Measurements from ENCODE around the gene ADAR.

The ADAR gene

DNA sequence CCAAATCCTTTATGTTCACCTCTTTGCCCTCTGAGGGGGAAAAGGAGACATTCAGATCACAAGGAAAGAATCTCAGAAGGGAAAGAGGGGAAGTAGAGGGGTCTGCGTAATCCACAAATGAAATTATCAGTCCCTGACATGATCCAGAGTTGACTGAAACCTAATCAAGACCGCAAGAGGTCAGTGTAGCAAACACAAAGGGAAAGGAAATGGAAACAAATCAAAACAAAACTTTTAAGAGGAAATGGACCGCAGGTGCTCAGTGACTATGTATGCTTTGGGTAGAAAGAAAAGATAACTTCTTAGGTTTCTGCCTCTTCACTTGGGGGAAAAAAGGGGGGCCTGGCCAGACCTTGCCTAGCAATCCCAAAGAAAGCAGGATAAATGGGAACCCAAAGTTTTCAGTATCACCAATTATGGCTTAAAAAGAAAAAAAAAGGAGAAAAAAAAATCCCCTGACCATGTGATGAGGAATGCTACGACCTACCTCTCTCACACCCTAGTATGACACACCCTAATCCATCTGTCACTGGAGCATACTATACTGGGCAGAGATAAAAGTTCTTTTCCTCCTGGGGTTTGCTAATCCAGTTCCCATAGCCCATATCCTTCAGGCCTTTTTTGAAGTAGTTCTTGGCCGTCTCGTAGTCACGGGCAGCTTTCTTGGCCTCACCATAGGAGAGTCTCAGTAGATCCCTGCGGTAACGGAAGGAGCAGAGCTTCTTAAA lies 23.6 kb downstream of the ADAR start:
- DNase-seq (ENCODE audit: low spot score) = no peak

DNA sequence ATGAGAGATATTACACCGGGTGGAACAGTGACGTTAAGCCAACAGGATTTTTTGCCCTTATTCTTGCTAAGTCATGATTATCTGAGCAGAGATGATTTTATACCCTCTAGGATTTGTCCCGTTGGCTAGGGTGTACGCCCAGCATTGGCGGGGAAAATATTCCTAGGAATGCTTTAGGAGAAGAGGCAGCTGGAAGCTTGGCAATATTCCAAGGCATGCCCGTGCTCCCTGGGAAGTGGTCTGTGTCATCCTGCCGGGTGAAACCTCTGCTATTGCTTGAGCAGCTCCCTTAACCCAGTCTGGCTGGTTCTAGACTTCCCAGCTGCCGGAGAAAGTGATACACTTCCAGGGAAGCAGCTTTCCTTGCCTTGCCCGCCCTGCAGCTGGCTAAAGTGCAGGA lies 24.2 kb downstream of the ADAR start:
- no peak for DNase-seq (ENCODE audit: low spot score)

DNA sequence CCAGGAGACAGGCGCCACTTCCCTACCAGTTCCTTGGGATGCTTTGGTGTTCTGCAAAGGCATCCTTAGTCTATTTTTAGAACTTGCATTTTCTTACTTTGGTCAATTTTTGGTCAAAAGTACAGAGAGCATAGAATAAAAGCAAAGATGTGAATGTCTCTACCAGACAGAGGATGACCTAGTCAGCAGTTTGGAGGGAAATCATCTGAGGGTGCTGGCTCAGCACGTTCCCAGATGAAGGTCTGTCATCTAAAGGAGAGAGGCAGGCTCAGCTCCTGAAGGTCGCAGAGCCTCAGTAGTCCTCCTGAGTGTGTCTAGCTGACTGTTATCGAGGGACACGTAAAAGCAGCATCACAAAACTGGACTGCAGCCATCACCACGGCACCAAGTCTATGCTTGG lies 25.1 kb downstream of the ADAR start:
- DNase-seq (ENCODE audit: low spot score) = no peak

DNA sequence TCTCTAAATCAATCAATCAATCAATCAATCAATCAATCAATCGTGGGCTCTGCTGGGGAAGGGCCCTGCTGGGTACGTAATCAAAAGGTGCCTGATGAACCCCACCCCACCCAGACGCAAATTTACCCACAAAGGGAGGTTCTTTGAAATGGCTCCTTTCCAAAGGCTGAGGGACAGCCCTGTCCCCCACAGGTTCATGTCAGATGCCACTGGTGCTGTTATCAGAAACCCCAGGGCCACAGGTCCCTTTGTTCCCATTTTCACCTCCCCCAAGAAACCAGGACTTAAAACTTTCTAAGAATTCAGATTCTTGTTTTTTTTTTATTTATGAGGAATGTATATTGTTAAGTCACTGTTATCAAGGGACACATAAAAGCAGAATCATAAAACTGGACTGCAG lies 26.2 kb downstream of the ADAR start:
- DNase-seq (ENCODE audit: low spot score) = no peak

DNA sequence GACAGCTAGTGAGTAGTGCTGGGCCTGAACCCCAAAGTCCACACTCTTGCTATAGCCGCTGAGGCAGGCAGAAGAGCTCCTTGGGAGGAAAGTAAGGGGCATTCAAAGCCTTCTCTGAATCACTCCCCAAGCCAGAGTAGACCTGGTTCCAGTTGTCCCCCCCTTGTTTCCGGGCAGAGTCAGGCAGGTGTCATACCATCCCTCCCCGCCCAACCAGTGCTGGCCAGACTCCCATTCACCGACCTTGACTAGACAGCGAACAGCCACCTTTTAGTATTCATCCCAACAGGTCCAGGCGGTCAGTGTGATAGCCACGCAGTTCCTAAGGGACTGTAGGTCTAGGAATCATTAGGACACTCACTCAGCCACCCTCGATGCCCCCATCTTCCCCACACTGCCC lies 28.6 kb downstream of the ADAR start:
- DNase-seq (ENCODE audit: low spot score) = no peak

DNA sequence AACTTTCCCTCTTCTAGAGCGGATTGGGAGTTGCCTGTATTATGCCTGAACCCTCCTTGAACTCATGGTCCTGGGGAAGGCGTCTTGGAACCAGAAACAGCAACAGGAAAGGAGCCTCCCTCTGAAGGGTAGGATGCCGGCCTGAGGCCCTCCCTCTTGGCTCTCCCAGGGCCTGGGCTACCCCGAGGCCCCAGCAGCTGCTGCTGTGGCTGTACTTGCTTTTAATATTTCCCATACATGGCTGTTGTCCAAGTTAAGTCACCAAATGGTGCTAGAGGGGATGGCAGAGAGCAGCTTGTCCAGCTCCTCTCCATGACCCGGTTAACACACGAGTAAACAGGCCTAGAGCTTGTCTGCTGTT lies 29.9 kb downstream of the ADAR start:
- no peak for DNase-seq (ENCODE audit: low spot score)

DNA sequence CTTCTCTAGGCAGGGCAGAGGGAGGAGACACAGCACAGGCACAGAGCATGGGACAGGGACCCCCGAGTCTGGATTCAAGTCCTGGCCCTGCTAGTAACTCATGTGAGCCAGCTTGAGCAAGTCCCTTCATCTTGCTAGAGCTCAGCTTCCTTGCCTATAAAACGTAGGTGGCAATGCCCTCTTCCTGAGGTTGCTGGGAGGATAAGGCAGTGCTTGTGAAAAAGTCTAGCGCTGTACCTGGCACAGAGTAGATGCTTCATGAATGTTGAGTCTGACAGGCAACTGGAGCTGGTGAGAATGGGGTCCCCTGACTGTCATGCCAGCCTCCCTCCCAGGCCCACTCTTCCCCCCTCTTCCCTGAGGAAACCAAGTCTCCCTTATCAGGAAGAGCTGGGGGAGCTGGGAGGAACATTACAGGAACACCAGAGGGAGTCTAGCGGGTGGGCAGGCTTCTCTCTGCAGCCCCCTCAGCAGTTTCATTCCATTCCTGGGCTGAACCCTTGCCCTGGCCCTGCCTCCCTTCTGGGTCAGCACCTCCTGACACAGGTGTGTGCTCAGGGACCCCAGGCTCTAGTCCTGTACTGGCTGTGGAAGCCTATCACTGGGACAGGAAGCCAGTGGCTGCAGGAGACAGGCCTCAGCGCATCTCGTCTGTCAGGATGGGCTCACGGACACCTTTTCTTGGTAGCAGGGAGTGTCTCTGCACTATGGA lies 30.5 kb downstream of the ADAR start:
- no peak for DNase-seq (ENCODE audit: low spot score)

DNA sequence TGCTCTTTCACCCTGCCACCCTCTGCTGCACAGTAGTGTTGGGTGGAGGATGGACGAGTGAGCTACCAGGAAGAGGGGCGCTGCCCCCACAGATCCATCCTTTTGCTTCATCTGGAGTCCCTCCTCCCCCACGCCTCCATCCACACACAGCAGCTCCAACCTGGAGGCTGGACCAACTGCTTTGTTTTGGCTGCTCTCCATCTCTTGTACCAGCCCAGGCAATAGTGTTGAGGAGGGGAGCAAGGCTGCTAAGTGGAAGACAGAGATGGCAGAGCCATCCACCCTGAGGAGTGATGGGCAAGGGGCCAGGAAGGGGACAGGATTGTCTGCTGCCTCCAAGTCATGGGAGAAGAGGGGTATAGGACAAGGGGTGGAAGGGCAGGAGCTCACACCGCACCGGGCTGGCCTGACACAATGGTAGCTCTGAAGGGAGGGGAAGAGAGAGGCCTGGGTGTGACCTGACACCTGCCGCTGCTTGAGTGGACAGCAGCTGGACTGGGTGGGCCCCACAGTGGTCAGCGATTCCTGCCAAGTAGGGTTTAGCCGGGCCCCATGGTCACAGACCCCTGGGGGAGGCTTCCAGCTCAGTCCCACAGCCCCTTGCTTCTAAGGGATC lies 31.9 kb downstream of the ADAR start:
- DNase-seq (ENCODE audit: low spot score) = no peak

DNA sequence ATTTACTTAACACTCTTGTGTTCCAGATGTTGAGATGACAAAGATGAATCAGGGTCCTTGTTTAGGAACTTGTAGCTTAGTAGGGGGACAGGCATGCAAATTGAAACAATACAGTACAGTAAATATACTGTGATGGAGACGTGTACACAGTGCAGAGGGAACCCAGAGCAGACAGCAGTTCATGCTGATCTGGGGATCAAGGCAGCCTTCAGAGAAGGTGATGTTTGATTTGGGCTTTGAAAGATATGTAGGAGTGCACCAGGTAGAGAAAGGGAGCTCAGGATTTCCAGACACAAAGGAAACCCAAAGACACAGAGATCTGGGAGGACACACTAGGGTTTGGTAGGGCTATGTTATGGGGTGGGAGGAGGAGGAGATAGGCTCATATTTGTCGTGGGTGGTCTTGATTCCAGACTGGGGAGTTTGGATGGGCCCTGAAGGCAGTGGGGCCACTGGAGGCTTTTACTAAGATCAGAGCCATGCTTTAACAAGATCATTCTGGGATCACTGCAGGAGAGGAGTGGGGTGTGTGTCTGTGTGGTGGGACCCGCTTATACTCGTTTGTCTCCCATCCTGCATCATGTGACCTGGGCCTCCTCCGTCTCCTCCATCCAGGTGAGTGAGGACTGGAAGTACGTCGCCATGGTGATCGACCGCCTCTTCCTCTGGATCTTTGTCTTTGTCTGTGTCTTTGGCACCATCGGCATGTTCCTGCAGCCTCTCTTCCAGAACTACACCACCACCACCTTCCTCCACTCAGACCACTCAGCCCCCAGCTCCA lies 32.6 kb downstream of the ADAR start:
- no peak for DNase-seq (ENCODE audit: low spot score)

DNA sequence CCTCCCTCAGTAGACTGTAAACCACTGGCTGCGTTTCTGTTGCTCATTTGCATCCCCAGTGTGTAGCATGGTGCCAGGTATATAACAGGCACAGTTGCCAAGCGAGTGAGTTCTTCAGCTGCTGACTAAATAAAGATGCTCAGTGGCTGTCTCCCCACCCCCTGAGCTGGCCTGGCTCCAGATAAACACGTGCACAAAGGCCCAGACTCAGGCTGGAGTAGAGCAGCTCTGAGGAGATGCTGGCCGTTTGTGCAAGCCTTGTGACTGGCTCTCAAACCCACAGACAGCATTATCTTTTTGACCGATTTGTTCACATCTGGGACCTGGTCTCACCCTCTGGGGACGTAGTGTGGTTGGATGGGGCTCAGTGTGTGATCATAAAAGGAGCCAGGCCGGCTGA lies 33.3 kb downstream of the ADAR start:
- DNase-seq (ENCODE audit: low spot score) = no peak

DNA sequence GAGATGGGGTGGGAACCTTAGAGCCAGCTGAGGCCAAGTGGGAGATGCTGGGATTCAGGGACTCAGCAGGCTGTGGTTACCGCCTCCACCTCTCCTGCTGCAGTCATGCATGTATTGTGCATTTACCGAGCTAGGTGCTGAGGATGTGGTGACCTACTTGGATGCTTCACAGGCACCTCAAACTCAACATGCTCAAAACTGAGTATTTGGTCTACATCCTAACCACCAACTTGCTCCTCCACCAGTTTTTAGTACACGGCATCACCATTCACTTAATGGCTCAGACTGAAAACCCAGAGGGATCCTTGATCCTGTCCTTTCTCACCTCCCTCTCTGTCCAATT lies 34.8 kb downstream of the ADAR start:
- no peak for DNase-seq (ENCODE audit: low spot score)

DNA sequence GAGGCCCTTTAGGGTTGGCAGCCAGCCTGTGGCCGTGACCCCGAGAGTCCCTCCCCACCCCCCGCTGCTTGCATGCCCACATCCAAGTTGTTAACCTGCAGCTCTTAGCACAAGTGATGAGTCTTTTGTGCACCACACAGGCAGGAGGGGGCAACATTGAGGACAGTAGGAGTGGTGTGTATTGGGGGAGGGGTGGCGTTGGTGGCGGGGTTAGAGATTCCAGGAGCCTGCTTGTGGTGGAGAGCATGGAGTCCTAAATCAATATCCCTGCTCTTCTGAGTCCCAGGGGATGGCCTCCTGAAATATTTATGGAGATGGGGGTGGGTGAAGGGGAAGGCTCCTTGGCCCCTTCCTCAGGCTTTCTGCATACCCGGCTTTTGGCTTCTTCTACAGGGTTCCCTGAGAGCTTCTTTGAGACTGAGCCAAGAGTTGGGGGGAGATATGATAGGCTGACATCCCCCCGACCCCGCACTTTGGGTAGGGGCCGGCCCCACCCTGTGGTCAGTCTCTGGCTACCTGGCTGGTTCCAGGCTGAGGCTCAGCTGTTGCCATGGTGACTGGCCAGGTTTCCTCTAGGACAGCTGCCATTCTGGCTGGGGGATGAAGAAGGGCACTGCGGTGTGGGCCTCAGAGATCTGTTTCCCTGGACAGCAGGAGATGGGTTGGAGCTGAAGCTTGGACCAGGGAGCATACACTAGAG lies 35.4 kb downstream of the ADAR start:
- DNase-seq (ENCODE audit: low spot score) = no peak

DNA sequence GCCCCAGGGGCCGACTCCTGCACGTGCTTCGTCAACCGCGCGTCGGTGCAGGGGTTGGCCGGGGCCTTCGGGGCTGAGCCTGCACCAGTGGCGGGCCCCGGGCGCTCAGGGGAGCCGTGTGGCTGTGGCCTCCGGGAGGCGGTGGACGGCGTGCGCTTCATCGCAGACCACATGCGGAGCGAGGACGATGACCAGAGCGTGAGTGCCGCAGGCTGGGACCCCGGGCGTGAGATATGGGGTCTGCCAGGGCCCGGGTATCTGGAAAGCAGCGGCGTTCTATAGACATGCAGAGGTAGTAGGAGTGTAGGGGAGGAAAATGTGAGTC lies 36.1 kb downstream of the ADAR start:
- DNase-seq (ENCODE audit: low spot score) = no peak

DNA sequence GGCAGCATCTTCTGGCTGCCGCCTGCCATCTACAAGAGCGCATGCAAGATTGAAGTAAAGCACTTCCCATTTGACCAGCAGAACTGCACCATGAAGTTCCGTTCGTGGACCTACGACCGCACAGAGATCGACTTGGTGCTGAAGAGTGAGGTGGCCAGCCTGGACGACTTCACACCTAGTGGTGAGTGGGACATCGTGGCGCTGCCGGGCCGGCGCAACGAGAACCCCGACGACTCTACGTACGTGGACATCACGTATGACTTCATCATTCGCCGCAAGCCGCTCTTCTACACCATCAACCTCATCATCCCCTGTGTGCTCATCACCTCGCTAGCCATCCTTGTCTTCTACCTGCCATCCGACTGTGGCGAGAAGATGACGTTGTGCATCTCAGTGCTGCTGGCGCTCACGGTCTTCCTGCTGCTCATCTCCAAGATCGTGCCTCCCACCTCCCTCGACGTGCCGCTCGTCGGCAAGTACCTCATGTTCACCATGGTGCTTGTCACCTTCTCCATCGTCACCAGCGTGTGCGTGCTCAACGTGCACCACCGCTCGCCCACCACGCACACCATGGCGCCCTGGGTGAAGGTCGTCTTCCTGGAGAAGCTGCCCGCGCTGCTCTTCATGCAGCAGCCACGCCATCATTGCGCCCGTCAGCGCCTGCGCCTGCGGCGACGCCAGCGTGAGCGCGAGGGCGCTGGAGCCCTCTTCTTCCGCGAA lies 36.6 kb downstream of the ADAR start:
- DNase-seq (ENCODE audit: low spot score) = no peak

DNA sequence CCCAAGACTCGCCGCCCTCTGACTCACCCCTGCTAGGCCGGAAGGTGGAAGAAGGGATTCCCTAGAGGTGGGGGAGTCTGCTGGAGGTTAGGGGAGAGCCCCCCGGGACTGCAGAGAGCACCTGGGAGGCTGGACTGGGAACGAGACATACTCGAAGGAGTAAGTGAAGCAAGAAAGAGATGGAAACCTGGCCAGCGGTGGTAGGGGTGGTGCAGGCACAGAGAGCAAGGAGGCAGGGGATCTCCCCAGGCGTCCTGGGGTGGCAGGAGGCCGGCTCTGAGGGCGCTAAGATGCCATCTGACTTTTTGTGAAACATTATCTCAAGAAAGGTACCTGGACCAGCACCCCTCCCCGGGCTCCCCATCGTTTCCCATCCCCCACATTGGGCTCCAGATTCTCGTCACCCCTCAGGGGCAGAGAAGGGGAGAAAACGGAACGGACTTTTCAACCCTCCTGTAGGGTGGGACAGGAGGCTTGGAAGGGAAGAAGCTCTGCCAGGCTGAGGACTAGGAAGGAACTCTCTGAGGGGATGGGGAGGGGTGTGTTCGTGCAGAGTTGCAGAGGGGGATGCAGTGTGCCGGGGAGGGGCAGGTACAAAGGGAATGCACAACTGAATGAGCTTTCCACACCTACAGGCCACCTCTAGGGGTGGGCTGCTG lies 39.7 kb downstream of the ADAR start:
- DNase-seq (ENCODE audit: low spot score) = peak; percentile 58

DNA sequence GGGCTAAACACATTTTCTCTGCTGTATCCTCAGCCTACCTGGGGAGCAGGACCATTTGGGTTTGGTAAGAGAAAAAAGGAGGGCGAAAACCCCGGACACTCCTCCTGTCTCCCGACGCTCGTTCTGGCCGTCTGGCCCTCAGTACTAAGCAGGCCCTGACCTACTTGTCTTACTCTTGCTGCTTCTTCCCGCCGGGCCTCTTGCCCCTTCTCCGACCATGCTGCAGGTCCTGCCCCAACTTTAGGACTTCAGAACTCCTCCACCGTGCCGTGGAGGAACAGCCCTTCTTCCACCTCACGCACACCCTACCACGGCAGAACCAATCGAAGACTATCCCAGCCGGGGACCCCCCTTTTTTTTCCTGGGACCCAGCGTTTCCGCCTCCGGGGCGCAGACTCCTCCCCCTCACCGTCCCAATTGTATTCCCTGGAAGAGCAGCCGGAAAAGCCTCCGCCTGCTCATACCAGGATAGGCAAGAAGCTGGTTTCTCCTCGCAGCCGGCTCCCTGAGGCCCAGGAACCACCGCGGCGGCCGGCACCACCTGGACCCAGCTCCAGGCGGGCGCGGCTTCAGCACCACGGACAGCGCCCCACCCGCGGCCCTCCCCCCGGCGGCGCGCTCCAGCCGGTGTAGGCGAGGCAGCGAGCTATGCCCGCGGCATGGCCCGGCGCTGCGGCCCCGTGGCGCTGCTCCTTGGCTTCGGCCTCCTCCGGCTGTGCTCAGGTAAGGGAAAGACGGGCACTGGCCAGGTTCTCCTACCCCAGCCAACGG lies 40.4 kb downstream of the ADAR start, which contains the start of gene CHRNB2:
Gene CHRNB2, plus strand, starts transcription at position 393 of the 771 bp plus-strand sequence. Its CDS starts 267 bp downstream, at position 660.
- peak; percentile 96 for DNase-seq (ENCODE audit: low spot score)

DNA sequence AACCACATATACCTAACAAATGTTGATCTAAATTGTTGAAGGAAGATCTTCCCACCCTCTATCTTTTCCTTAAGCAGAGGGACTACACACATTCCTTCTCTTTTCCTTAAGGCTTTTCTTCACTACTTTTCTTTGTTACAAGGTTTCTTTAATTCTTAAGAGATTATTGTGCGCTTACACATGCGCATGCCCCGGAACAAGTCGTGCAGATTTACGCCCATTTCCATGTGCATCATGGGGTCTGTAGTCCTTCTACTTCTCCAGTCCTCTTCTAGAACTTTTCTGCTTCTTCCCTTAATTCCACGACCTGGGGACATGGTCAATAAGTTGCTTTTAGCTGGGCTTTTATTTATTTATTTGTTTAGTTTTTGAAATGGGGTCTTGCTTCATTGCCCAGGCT lies 42.1 kb downstream of the ADAR start:
- no peak for DNase-seq (ENCODE audit: low spot score)

DNA sequence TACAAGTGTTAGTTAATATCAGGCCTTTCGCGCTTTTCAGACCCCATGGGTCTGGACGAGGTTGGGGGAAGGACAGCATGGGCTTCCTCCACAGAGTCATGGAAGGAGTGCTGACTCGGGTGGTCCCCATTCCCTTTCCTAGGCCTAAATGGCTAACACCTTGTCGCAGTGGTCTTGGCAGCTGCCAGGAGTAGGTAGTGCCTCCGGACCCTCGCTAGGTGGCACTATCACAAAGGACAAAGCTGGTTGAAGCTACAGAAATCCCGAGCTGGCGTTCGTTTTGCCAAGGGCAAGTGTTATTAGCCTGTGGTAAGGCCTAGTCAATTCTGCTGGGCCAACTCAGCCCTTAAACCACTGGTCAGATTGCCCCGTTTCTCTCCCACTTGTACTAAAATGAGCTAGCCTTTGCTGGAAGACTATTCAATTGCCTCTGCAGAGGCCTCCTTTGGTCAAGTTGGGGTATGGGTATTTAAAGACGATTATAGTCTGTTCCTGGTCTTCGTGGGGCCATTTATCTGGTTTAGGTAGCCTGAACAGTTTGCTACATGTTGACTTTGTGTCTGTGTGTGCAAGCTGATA lies 48.4 kb downstream of the ADAR start:
- DNase-seq (ENCODE audit: low spot score) = peak; percentile 88

DNA sequence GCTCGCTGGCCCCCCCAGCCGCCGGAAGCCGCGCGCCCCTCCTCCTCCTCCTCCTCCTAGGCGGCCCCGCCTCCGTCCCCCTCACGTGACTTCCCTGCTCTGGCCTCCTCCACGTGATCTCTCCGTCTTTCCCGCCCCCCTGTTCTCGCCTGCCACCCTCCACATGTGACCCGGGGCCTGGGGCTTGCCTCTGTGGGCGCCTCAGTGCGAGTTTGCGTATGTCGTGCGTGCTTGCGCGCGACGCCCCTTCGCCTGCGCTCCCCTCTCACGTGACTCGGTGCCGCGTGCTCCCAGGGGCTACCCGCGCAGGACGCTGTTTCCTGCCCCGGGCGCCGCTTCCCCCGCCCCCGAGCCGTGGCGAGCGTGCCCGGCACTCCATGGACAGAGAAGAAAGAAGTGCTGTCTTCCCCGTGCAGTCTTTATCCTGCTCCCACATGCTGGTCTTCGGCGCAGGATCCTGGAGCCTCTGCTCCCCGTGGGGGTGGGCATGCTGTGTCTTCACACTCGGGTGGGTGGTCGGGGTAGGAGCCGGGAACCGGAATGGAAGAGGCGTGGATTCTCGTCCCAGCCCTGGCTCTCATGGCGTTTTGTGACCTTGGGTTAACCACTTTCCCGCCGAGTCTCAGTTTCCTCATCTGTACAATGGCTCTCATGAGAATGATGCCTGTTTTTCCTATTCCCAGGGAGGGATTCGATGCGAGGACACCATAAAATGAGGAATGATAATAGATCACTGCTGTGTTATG lies 49.1 kb downstream of the ADAR start:
- DNase-seq (ENCODE audit: low spot score) = peak; percentile 98
